Measurements from ENCODE around the gene ANK2.

DNA sequence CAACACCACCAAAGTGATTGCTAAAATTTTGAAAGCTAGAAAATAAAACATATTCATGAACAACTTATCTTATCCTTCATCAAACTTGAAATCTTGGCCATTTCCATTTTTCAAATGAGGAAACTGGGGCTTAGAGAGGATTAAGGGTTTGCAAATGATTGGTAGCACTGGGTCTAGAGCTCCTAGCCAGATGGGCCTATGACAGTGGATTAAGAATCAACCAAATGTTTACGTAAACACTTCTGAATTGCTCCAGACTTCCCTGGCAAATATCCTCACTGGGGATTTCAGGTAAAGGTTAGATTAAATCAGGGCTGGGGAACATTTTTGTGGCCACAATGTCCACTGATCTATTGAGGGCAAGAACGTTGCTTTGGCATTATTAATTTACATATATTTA, 241.2 kb downstream of the ANK2 start:
- TF ChIP-seq, protein P1, sequence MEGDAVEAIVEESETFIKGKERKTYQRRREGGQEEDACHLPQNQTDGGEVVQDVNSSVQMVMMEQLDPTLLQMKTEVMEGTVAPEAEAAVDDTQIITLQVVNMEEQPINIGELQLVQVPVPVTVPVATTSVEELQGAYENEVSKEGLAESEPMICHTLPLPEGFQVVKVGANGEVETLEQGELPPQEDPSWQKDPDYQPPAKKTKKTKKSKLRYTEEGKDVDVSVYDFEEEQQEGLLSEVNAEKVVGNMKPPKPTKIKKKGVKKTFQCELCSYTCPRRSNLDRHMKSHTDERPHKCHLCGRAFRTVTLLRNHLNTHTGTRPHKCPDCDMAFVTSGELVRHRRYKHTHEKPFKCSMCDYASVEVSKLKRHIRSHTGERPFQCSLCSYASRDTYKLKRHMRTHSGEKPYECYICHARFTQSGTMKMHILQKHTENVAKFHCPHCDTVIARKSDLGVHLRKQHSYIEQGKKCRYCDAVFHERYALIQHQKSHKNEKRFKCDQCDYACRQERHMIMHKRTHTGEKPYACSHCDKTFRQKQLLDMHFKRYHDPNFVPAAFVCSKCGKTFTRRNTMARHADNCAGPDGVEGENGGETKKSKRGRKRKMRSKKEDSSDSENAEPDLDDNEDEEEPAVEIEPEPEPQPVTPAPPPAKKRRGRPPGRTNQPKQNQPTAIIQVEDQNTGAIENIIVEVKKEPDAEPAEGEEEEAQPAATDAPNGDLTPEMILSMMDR (conservative IDR thresholded peaks at IDR 0.05; ENCODE audit: low read length), result no peak
- no peak for TF ChIP-seq EZH2phosphoT487 (IDR thresholded peaks at IDR 0.05; ENCODE audit: borderline replicate concordance)

Measured in Loucy (cell line).